Neural cell (in vitro differentiated cells): ENCODE results near the gene ARL15.

Experiments
- EZH2 ChIP-seq: fragments of 200-600, 300-800 bp; shearing (Covaris generic), sonication (generic); IDR thresholded peaks from 2 replicates; pipeline ENCODE4 v1.6.1; 2014; ENCODE audit warnings: antibody characterized with exemption, low read length, borderline replicate concordance, mild to moderate bottlenecking; ENCODE audit not compliant: insufficient read depth, poor library complexity, severe bottlenecking
- RAD21 ChIP-seq: fragments of 450-650 bp; conservative IDR thresholded peaks from 2 replicates; pipeline ENCODE4 v1.6.1; 2014; ENCODE audit warnings: antibody characterized with exemption, mild to moderate bottlenecking, moderate library complexity
- SMC3 ChIP-seq: fragments of 450-650 bp; conservative IDR thresholded peaks from 2 replicates; pipeline ENCODE4 v1.6.1; 2014; ENCODE audit warnings: antibody characterized with exemption, mild to moderate bottlenecking, moderate library complexity; ENCODE audit not compliant: poor library complexity
- TF ChIP-seq, protein P1 (sequence below): IDR thresholded peaks from 2 replicates; pipeline ENCODE4 v1.6.1; 2012; ENCODE audit warnings: borderline replicate concordance
- TF ChIP-seq, protein P2 (sequence below): fragments of 450-650 bp; IDR thresholded peaks from 2 replicates; pipeline ENCODE4 v1.5.1; 2014; ENCODE audit warnings: antibody characterized with exemption, mild to moderate bottlenecking, moderate library complexity; ENCODE audit not compliant: poor library complexity, severe bottlenecking

DNA sequence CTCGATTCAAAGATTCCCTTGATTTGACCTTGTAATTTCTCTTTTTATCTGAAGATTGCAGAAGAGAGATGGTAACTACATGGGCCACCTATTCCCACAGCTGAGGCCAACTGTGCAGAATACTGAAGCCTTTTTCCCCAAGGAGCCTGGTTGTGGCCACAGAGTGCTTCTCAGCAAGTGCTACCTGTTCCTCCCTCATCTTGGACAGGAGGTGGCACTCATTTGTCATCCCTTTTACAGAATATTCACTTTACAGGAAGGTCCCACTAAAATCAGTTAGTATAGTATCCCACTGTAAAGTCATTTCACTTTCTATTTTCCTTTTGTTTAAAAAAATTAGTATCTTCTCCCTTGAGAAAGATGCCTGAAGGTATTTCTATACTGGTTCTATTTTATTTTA, 346.4 kb downstream of the ARL15 start:
- TF ChIP-seq, protein P1, sequence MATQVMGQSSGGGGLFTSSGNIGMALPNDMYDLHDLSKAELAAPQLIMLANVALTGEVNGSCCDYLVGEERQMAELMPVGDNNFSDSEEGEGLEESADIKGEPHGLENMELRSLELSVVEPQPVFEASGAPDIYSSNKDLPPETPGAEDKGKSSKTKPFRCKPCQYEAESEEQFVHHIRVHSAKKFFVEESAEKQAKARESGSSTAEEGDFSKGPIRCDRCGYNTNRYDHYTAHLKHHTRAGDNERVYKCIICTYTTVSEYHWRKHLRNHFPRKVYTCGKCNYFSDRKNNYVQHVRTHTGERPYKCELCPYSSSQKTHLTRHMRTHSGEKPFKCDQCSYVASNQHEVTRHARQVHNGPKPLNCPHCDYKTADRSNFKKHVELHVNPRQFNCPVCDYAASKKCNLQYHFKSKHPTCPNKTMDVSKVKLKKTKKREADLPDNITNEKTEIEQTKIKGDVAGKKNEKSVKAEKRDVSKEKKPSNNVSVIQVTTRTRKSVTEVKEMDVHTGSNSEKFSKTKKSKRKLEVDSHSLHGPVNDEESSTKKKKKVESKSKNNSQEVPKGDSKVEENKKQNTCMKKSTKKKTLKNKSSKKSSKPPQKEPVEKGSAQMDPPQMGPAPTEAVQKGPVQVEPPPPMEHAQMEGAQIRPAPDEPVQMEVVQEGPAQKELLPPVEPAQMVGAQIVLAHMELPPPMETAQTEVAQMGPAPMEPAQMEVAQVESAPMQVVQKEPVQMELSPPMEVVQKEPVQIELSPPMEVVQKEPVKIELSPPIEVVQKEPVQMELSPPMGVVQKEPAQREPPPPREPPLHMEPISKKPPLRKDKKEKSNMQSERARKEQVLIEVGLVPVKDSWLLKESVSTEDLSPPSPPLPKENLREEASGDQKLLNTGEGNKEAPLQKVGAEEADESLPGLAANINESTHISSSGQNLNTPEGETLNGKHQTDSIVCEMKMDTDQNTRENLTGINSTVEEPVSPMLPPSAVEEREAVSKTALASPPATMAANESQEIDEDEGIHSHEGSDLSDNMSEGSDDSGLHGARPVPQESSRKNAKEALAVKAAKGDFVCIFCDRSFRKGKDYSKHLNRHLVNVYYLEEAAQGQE: no peak
- TF ChIP-seq, protein P2, sequence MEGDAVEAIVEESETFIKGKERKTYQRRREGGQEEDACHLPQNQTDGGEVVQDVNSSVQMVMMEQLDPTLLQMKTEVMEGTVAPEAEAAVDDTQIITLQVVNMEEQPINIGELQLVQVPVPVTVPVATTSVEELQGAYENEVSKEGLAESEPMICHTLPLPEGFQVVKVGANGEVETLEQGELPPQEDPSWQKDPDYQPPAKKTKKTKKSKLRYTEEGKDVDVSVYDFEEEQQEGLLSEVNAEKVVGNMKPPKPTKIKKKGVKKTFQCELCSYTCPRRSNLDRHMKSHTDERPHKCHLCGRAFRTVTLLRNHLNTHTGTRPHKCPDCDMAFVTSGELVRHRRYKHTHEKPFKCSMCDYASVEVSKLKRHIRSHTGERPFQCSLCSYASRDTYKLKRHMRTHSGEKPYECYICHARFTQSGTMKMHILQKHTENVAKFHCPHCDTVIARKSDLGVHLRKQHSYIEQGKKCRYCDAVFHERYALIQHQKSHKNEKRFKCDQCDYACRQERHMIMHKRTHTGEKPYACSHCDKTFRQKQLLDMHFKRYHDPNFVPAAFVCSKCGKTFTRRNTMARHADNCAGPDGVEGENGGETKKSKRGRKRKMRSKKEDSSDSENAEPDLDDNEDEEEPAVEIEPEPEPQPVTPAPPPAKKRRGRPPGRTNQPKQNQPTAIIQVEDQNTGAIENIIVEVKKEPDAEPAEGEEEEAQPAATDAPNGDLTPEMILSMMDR: no peak
- TF ChIP-seq SMC3 (no peak), EZH2 (no peak), RAD21 (no peak)
